GM19328 (cell line): Measurements from ENCODE around the gene MFF.
"Not testable (repeated sequence)": the region's sequence is repeated elsewhere in the genome, so short reads cannot be mapped to it uniquely, and the experiment has no call there.

Experiments
- ATAC-seq: cut with Tn5 transposase; IDR thresholded peaks from one replicate; pipeline ENCODE4 v1.9.1; 2021; ENCODE audit warnings: mild to moderate bottlenecking, moderate library complexity; ENCODE audit not compliant: unreplicated experiment

MFF gene

GRCh38 chr2:227376656-227377396, 51.8 kb downstream of the MFF start:
- no peak for ATAC-seq

DNA sequence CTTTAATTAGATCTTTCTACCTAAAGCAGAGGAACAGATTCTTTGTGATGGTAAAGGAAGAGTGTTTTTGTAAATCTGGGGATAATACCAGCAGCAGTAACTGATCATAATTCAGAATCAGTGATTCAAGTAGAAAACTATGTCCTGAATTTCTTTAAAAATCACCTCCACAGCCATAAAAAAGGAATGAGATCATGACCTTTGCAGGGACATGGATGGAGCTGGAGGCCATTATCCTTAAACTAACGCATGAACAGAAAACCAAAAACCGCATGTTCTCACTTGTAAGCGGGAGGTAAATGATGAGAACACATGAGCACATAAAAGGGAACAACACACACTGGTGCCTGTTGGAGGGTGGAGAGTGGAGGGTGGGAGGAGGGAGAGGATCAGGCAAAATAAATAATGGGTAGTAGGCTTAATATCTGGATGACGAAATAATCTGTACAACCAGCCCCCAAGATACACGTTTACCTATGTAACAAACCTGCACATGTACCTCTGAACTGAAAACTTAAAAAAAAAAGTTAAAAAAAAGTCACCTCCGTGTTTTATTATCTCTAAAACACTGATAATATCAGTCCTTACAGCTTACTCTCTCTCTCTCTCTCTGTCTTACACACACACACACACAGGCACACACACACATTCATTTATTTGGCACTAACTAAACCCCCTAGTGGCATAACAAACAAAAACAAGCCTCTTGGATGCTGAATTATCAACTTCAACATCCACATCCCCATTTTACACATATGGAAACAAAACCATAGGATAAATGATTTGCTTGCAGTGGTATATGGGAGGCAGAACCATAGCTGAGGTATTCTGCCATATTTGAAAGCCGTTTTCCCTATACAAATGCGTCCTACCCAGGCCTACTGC, 52.7 kb downstream of the MFF start:
- no peak for ATAC-seq

- no peak for ATAC-seq
These were observed 53.3 kb downstream of the MFF start for GRCh38 chr2:227378371-227378782.

DNA sequence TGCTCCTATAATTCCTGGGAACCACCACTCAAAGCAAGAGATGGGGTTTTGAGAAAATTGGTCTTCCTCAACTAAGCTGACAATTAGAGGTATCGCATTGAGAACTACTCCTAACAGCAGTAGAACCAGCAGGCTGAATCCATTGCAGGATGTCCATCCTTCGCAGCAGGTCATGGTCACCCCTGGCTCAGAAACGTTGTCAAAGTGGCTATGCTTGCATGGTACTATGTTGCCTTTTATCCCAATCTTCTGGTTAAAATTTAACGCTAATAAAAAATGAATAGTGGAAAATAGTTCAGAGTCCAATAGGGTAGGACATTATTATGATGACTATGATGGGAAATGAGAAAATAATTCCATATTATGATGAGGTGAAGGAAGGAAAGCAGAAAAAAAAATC, 54.0 kb downstream of the MFF start, which contains the start of gene TM4SF20:
TM4SF20 (minus strand) TSS at position 212 of the 400 bp plus-strand sequence; CDS start at position 174, 38 bp downstream.
- no peak for ATAC-seq

DNA sequence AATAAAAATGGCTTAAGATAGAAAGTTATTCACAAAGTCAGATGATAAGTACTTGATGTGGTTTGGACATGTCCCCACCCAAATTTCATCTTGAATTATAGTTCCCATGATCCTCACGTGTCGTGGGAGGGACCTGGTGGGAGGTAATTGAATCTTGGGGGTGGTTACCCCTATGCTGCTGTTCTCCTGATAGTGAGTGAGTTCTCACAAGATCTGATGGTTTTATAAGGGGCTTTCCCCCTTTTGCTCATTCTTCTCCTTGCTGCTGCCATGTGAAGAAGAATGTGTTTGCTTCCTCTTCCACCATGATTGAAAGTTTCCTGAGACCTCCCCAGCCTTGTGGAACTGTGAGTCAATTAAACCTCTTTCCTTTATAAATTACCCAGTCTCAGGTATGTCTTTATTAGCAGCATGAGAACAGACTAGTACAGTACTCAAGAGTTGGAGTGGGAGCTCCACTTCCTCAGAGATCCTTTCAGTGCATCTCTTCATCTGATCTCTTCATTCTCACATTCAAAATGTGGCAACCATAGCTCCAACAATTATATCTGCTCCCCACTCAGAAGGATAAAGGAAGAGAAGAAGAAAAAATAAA, 57.3 kb downstream of the MFF start:
- not testable (repeated sequence) for ATAC-seq

- ATAC-seq, result no peak
These were observed 58.6 kb downstream of the MFF start for GRCh38 chr2:227383686-227384085.

DNA sequence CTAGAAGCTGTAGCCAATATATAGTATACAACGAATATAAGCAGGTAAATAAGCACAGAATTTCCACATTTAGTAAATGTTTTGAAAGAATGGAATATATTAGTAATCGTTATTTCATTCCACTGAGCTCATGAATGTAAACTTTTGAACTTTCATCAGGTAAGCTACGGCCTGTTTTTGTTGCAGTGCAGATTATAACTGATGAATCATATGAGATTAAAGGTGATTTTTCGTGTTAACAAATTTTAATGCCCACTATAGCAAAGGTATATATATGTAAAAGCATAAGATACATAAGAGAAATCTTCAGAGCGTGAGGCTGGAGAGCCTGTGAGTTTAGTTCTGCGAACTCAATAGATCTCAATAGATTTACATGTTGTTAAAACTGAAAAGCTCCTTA, 61.6 kb downstream of the MFF start:
- ATAC-seq, result no peak

DNA sequence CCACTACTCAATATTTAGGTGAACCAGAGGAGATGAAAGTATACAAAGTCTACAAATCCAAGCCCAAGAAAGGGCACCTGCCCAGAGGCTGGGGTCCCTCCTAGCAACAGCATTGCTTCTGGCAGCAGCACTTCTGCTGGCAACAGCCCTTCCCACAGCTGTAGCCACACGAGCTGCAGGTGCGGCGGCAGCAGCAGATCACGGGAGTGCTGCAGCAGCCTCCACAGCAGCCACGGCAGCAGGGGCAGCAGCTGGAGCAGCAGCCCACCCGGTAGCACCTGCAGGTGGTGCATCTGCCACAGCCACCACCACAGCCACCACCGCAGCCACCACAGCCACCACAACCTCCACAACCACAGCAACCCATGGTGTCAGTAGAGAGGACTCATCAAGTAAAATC, 62.5 kb downstream of the MFF start, which contains the start of gene SCYGR1:
SCYGR1 (minus strand) TSS at position 367 of the 400 bp plus-strand sequence; CDS start at position 367, 0 bp downstream.
- not testable (repeated sequence) for ATAC-seq

DNA sequence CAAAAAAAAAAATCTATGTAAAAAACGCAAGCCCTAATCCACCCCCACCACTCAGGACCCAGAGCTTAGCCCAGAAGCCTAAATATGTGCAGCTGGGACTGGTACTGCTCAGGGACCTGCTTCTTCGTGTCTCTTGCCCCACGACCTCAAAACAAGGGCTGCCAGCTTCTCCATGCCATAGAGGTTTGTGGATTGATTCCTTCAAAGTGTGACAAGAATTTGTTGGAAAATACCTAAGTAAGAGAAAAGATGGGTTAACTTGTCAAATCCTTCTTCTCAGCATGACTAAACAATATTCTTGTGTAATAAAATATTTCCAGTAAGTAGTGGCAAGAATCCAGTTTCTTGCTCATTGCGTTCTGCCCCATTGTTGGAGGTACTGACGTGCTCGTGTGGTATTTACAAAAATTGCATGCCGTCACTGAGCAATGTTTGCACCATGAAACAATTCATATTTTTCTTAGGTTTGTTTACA, 63.5 kb downstream of the MFF start:
- ATAC-seq, result no peak

DNA sequence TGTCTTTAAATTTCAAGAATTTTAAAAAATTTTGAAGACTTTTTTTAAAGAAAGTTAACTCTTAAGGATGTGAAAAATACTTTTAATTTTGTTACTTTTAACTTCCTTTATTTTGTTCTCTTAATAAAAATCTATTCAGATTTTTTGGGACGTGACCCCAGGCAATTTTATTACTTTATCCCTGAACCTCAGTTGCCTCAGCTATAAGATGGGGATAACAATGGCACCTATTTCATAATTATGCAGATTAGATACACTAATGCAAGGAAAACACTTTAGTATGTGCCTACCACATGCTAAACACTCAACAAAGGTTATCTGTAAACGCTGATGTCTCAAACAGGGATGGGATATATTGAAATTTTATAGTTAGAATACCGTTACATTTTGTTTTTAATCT, 64.2 kb downstream of the MFF start:
- ATAC-seq, result no peak

GRCh38 chr2:227389661-227390060, 64.6 kb downstream of the MFF start:
- no peak for ATAC-seq

- ATAC-seq, result no peak
These were observed 65.6 kb downstream of the MFF start for GRCh38 chr2:227390468-227391256.

DNA sequence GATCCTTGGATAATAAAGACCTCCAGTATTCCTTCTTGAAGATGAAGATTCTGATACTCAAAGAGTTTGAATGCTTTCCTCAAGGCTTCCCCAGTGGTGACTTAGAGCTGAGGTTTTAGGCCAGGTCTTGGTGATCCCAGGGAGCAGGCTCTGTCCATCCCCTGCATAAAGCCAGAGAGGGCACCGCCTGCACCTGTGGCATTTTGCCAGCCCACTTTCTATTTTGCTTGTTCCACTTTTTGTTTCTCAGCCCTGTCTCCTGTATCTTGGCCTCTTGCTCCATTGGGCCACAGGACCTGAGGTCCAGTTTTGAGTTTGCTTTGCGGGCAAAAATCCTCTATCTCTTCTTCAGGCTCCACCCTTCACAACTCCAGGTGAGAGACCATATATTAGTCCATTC, 69.3 kb downstream of the MFF start:
- ATAC-seq, result no peak

GRCh38 chr2:227395556-227395955, 70.5 kb downstream of the MFF start:
- no peak for ATAC-seq

DNA sequence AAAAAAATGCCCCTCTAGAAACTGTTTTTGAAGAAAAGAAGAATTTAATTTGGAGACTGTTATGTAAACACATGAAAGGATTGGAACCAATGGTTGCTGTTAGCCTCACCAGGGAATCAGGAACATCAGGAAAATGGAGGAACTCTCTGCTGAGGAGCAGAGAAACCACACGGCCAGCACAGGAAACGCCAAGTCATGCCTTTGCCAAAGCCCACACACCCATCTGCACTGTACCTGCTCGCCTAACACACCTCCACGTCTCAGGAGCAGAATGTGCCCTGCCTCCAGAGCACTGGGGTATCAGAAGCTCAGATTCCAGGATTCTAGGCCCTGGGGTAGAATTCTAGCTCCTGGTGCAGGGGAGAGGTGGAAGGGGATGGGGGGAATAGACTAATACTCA, 72.5 kb downstream of the MFF start:
- ATAC-seq, result no peak

DNA sequence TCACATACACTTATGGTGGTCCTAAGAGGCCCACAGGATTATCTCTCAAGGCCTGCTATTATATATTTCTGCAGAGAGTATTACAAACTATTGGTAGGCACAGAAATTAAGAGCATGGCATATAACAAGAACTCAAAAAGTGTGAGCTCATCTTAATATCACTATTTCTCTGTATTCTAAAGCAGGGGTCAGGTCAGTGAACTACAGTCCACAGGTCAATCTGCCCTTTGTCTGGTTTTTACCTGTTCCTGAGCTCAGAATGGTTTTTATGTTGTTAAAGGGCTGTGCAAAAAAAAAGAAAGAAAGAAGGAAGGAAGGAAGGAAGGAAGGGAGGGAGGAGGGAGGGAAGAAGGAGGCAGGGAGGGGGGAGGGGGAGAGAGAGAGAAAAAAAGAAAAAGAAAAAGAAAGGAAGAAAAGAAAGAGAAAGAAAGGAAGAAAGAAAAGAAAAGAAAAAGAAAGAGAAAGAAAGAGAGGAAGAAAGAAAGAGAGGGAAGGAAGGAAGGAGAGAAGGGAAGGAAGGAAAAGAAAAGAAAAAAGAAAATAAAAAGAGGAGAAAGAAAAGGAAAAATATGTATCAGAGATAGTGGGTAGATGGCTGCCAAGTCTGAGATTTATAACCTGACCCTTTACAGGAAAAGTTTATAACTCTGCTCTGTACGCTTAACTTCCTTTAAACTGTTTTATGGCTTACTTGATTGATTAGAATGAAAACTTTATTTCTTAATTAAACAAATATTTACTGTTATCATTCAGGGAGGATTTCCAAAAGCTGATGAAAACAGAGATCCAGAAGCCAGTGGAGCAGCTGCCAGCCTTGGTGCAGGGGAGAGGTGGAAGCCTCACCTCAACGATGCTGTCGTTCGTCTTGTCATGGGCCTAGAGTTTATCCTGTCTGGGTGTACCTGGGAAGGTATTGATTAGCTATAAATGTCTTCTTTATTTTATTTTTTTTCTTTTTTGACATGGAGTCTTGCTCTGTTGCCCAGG, 73.9 kb downstream of the MFF start:
- ATAC-seq, result no peak

- no peak for ATAC-seq
These were observed 76.5 kb downstream of the MFF start for GRCh38 chr2:227401550-227401949.

DNA sequence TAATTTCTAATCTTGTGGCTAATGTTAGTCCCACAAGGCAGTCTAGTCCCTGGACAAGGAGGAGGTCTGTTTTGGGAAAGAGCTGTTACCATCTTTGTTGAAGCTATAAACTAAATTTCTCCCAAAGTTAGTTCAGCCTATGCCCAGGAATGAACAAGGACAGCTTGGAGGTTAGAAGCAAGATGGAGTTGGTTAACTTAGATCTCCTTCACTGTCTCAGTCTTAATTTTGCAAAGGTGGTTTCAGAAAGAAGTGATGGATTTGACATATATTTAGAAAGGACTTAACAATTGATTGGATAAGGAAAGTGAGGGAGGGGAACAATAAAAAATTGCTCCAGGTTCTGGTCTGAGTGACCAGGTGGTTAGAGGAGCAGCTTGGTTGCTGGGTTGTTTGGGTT, 77.3 kb downstream of the MFF start:
- no peak for ATAC-seq

DNA sequence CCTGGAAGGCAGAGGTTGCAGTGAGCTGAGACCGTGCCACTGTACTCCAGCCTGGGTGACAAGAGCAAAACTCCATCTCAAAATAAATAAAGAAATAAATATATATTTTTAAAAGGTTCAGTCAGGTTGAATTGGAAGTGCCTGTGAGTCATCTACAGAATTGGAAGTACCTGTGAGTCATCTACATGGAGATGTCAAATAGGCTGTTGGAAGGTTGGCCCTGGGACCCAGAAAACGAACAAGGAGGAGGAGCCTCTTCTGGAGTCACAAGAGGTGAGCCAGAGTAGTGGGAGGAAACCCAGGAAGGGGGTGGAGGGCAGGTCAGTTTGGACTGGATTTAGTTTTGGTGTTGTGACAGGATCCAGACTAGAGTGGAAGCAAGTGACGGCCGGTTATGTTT, 77.9 kb downstream of the MFF start:
- no peak for ATAC-seq
